Pancreas (tissue), 10 donors: Measurements from ENCODE around the gene SNRPA1. TPM values are rescaled to one million over a fixed set of nuclear protein-coding genes. Genes with fewer than 3 reads are reported as not detected.
A peak's percentile ranks its signal among the peaks of the same experiment; 100 is the strongest.

Experiments
- ATAC-seq, 4 donors: fragments of 200-7000 bp; cut with Tn5 transposase; one replicate each; pipeline versions ENCODE4 v1.8.0 to v1.9.1; 2020; ENCODE audit warnings: mild to moderate bottlenecking in 4 of 4, moderate library complexity in 4 of 4
- DNase-seq, 6 donors: peaks; one replicate each; pipeline ENCODE4 v3.0.0-alpha.2; 2020
- FAIRE-seq: peaks from 2 replicates; lab custom pipeline; 2012; peaks lifted over from hg19 to GRCh38; lab: Jason Lieb, UNC
- H3K27ac ChIP-seq, 4 donors: fragments of 200-600 bp; sonication (generic); 1 replicate in 3 of 4; 2 replicates in 1 of 4; pipeline versions ENCODE4 v1.5.0 to v1.8.0; 2020
- H3K27me3 ChIP-seq, 4 donors: fragments of 200-600 bp; one replicate each; pipeline ENCODE4 v1.8.0; 2021
- H3K36me3 ChIP-seq, 3 donors: fragments of 200-600 bp; sonication (generic) in 1 of 3; one replicate each; pipeline versions ENCODE4 v1.5.0 to v1.8.0; 2020 to 2021
- H3K4me1 ChIP-seq, 3 donors: fragments of 200-600 bp; one replicate each; pipeline ENCODE4 v1.8.0; 2021
- H3K4me3 ChIP-seq, 4 donors: fragments of 200-600 bp; sonication (generic) in 2 of 4; one replicate each; pipeline versions ENCODE4 v1.5.0 to v1.8.0; 2020 to 2021
- H3K9me3 ChIP-seq, 4 donors: fragments of 200-600 bp; one replicate each; pipeline ENCODE4 v1.8.0; 2021
- CTCF ChIP-seq, 4 donors: fragments of 200-600 bp; sonication (generic) in 3 of 4; IDR thresholded peaks; one replicate each; pipeline versions ENCODE4 v1.5.0 to v1.8.0; 2021; ENCODE audit warnings: antibody characterized with exemption in 4 of 4
- WGBS, 2 donors: extraction: QIAGEN DNeasy Blood & Tissue Kit; methylation state at CpG; one replicate each; pipeline ENCODE4 v1.1.7; 2013; 5-methylcytosine and 5-hydroxymethylcytosine counted together
- intact Hi-C, 3 donors: fragments of 100-400 bp; cut with DNase I; formaldehyde crosslinking; loops; one replicate each; pipeline versions ENCODE4 v1.11.1 to v1.14.2; 2022
- polyA plus RNA-seq, 2 donors: library from polyadenylated mRNA; stranded (reverse); fragments of 200-250 nt; gene quantifications; one replicate each; pipeline ENCODE4 v1.2.3, GENCODE V29; 2013
- total RNA-seq, 6 donors: library from RNA; stranded (reverse); fragmentation: NEBNext Ultra II Directional in 4 of 6; extraction: Animal tissue kit (Norgen Biotek cat#: 25700) in 4 of 6; gene quantifications; one replicate each; pipeline versions ENCODE4 v1.2.1 to v1.2.4, GENCODE V29; 2021 to 2023
- donor health status: healthy with polysubstance abuse.
- donor health status: DM: no; HTN: no; CAD: no; lungs with moderate emphysema.
- donor health status: DM: no; HTN: no; CAD: no.
- donor health status: control.
- donor health status: control.
- donor health status: Bipolar disorder and iron deficiency.
- donor health status: DM: yes; HTN: yes; CAD: no.
- donor health status: DM: no; HTN: no; CAD: no.
- donor health status: DM: no; HTN: no; CAD: no.
- donor health status: DM: yes; HTN: yes; CAD: no.

Gene SNRPA1
- total and polyA plus RNA-seq, 8 donors, result 16.7 to 37.2 (median 23.9) TPM

- H3K36me3 ChIP-seq, result peaks cover 0 to 47% (median 24%) of the 10 kb centered on the region in 3 donors
- no peak for TF ChIP-seq CTCF (IDR thresholded peaks at IDR 0.05)
- no peaks in the 10 kb centered on the region for H3K9me3 ChIP-seq
- ATAC-seq (no peak), FAIRE-seq (no peak), DNase-seq (no peak)
- H3K4me3 ChIP-seq, result no peak overlapping the region
- intact Hi-C loops, result no loop called here
- no peaks in the 10 kb centered on the region for H3K4me1 ChIP-seq
- H3K27me3 ChIP-seq, result no peaks in the 10 kb centered on the region
- 86 to 92% methylated on average over 6 of the region's 6 CpGs for WGBS, 2 donors
- H3K27ac ChIP-seq, result no peak overlapping the region
These were observed 11.1 kb downstream of the SNRPA1 start for GRCh38 chr15:101283931-101284330.

- Histone ChIP-seq H3K36me3 (peaks cover 0 to 30% (median 11%) of the 10 kb centered on the region in 3 donors), H3K27ac (no peak overlapping the region), H3K9me3 (no peaks in the 10 kb centered on the region), H3K27me3 (no peaks in the 10 kb centered on the region), H3K4me1 (peaks cover 0 to 8% (median 0%) of the 10 kb centered on the region in 3 donors), H3K4me3 (no peak overlapping the region)
- DNase-seq, result no peak
- WGBS, 2 donors, result 79 to 81% methylated on average over 2 of the region's 2 CpGs
- no peak for ATAC-seq
- intact Hi-C loops, result no loop called here
- no peak for TF ChIP-seq CTCF (IDR thresholded peaks at IDR 0.05)
- FAIRE-seq, result no peak
These were observed 15.0 kb downstream of the SNRPA1 start for GRCh38 chr15:101280007-101280406.

- no peak for TF ChIP-seq CTCF (IDR thresholded peaks at IDR 0.05)
- peak overlapping the region in 3 of 4 donors; percentile 87 to 94 (median 93) for H3K4me3 ChIP-seq
- no peaks in the 10 kb centered on the region for H3K9me3 ChIP-seq
- WGBS, 2 donors, result 73 to 78% methylated on average over 12 of the region's 12 CpGs
- DNase-seq (no peak), FAIRE-seq (no peak), ATAC-seq (no peak)
- H3K36me3 ChIP-seq, result peaks cover 13 to 34% (median 14%) of the 10 kb centered on the region in 3 donors
- H3K27me3 ChIP-seq, result no peaks in the 10 kb centered on the region
- intact Hi-C loops, result no loop called here
- no peak overlapping the region for H3K27ac ChIP-seq
- peaks cover 0 to 8% (median 0%) of the 10 kb centered on the region in 3 donors for H3K4me1 ChIP-seq
These were observed 17.0 kb downstream of the SNRPA1 start for GRCh38 chr15:101277943-101278564.

- Histone ChIP-seq H3K4me3 (peak within 1 kb of the TSS; percentile 87 to 95 (median 94)), H3K27ac (peak within 1 kb of the TSS; percentile 78 to 84 (median 80)), H3K36me3 (peaks cover 15 to 34% (median 22%) of the 10 kb centered on the region in 3 donors), H3K4me1 (peaks cover 0 to 8% (median 0%) of the 10 kb centered on the region in 3 donors), H3K27me3 (no peaks in the 10 kb centered on the region), H3K9me3 (no peaks in the 10 kb centered on the region)
- 0 to 1% methylated on average over 69 to 91 of the region's 91 CpGs for WGBS, 2 donors
- intact Hi-C loops, result no loop called here
- peak; percentile 85 to 98 (median 93) for DNase-seq
- no peak for FAIRE-seq
- no peak for TF ChIP-seq CTCF (IDR thresholded peaks at IDR 0.05)
- ATAC-seq, result peak; percentile 96 to 98 (median 98)
These were observed 17.8 kb downstream of the SNRPA1 start, which contains the start of gene SELENOS for GRCh38 chr15:101277038-101277822. TSS of gene SELENOS (minus strand) at chr15:101277485. CDS start at chr15:101277417, 68 bp downstream.
